Stimulated activated CD8-positive, alpha-beta memory T cell treated with anti-CD3 and anti-CD28 coated beads, Interleukin-4, amount 100 ng/mL, for 1 hour (primary cell): ENCODE measurements around the gene CREB3L1.

Source experiments
- DNase-seq, 2 donors: peaks; one replicate each; pipeline ENCODE4 v3.0.0-alpha.2; 2020; ENCODE audit warnings: low read depth in 2 of 2, low spot score in 1 of 2

CREB3L1 gene

DNA sequence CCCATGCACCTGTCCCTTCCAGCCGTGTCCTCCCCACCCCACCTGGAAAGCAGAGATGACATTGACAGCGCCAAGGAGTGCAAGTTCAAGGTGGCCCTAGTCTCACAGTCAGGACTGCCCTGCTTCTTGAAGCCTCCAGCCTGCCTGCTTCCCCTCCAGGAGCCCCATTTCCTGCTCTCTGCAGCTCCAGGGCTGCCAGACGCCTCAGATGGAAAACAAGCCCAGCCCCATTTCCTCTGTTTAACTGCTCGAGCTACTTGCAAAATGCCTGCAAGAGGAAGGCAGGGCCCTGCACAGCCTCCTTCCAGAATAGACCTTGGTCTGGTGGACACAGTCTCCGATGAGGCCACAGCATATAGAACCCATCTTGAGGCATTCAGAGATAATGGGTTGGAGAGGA, 64.8 kb downstream of the CREB3L1 start:
- no peak for DNase-seq

DNA sequence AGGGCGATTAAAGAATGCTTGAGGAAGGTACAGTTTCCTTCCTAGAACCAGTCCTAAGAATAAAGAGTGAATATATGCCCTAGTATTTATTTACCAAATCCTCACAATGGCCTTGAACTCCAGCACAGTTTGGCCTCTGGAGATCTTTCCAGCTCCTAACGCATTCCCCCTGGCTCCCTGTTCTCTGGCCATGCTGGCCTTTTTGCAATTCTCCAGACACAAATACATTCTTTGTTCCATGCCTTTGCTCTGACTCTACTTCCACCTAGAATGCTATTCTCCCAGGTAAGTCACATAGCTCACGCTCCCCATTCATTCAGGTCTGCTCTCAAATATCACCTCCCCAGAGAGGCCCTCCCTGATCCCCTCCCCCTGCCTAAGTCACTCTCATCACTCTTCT, 66.1 kb downstream of the CREB3L1 start:
- no peak for DNase-seq

DNA sequence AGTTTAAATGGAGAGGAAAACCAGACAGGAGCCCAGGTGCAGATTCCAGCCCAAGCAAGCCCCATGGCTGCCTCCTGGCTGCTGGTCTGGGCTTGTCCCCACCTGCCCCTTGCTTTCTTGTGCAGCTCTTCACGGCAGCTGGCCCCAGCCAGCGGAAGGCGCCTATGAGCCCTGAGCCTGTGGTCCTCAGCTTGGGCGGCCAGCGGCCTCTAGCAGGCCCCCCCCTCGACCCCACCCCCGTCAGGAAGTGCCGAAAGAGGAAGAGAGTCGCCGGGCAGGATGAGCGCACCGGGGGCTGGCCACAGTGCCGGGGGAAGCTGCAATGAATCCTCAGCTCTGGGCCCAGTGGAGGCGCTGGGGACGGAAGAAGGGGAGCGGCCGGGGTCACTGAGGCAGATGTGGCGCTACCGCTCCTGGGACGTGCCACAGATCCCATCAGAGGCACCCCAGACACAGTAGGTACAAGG, 67.7 kb downstream of the CREB3L1 start:
- no peak for DNase-seq

DNA sequence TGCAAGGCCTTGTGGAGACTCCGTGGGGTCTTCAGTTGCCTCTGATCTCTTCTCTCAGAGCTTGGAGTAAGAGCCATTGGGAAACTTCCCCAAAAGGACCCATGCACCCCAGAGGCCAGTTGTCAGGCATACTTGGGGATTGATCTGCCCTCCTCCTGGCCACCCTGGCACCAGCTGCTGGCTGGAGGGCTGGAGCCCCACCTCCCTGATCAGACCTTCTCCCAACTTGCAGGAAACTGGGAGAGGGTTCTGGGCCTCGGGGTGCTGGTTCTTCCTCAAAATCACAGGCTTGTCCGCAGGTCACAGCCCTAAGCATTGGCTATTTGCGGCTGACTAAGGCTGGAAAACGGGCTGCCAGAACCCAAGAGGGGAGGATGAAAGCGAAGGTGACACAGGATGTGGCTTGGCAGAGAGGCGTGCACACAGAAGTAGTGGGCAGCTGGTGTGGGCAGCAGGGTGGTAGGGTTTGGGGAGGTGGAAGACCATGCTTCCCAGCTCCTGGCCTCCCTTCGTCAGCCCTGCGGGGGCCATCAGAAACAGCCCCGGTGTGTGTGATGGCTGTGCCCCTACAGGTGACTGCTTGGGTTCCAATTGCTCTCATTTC, 68.5 kb downstream of the CREB3L1 start:
- DNase-seq, result no peak

DNA sequence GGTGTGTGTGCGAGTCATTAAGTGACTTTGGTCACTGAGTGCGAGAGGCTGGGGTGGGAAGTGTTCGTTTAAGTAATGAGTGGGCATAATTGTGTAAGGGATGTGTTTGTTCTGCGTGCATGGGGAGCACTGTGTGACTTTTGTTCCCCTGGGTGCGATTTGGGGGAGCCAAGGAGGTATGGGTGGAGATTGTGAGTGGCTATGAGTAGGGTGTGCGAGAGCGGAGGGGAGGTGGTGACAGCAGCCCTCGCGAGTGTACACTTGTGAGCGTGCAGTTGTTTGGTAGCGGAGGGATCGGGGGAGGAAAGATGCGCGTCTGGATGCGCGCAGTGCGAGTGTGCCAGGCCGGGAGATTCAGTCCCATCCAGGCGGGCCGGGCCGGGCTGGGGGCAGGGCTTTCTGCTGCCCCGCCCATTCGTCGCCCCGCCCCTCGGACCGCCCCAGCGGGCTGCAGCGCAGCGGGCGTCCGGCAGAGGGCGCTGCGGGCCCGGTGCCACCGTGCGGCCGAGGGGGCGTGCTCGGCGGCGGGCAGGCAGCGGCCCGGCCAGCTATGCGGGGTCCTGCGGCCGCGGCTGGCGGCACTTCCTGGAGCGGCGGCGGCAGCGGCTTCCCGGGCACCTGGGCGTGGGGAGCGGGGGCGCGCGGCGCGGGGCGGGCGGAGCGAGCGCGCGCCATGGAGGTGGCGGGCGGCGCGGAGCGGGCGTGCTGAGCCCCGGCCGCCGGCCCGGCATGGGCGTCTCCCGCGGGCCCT, 69.6 kb downstream of the CREB3L1 start, which contains the start of gene DGKZ:
Gene DGKZ (plus strand): TSS at position 578 of the 751 bp plus-strand sequence. CDS start 197 bp downstream, outside the sequence.
- peak; percentile 73 to 80 for DNase-seq

DNA sequence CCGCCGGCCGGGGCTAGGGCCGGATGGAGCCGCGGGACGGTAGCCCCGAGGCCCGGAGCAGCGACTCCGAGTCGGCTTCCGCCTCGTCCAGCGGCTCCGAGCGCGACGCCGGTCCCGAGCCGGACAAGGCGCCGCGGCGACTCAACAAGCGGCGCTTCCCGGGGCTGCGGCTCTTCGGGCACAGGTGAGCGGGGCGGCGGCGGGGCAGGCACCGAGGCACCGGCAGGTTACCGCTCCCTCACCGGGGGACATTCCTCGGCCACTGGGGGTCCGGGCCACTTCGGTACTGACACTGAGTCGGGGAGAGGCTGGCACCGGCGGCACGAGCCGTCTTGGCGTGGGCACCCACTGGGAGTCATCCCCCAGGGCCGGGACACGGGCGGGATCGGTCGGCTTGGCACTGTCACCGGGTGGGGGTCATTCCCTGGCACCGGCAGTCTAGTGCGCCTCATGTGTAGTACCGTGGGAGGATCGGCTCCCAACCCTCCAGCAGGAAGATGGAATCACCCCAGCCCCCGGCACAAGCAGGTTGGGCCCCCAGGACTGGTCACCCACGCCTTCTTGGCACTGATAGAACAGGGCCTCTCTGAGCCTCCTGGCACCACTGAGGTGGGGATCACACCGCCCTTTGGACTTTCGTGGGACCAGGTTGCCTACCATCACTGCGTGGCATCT, 70.3 kb downstream of the CREB3L1 start:
- DNase-seq, result no peak

DNA sequence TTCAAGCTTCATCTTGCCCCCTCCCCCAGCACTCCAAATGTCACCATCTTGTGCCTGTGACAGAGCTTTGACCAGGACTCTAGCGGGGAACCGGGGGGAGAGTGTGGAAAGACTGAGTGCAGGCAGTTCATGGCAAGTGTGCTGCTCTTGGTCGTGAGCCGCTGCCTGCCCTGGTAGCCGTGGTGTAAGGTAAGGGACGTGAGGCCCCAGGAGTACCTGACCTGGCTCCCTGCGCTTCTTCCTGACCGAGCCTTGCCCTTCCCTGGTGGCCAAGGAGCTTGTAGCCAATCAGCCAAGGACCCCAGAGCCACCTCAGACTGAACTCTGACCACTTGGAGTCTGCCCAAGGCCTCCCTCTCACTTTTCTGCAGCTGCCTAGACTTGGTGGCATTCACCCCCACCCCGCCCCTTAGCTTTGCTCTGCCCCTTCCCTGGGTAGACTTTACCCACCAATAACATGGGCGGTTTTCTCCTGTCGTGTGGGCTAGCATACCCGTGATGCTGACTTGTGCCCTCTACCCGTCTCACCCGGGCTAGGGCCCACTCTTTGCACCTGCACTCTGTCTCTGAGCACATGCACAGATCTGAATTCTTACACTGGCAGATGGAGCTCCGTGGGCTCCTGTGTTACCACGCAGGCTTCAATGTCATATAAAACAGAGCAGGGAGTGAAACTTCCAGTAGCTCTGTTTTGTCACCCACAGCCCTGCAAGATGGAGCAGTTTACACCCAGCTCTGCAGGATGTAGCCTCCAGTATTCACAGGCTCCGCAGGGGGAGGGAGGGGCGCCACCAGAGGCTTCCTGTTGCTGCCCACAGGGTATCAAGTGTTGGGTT, 71.3 kb downstream of the CREB3L1 start:
- peak in 1 of 2 donors; percentile 42 for DNase-seq

DNA sequence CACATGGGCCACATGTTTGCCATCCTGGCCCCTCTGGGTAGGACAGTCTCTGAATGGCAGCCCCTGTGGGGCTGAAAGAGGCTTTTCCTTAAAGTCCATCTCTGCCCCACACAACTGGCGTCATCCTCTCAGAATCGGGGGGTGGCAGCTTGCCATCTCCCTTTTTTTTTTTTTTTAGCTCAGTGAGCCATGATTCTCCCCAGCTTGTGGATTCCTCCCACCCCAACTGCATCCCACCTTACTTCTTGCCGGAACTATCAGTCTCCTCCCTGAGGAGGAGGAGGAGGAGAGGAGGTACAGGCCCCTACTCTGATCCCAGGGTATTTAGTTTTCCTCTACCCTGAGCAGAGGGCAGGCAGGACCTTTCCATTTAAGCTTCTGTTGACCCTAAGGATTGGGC, 73.2 kb downstream of the CREB3L1 start:
- DNase-seq, result no peak

DNA sequence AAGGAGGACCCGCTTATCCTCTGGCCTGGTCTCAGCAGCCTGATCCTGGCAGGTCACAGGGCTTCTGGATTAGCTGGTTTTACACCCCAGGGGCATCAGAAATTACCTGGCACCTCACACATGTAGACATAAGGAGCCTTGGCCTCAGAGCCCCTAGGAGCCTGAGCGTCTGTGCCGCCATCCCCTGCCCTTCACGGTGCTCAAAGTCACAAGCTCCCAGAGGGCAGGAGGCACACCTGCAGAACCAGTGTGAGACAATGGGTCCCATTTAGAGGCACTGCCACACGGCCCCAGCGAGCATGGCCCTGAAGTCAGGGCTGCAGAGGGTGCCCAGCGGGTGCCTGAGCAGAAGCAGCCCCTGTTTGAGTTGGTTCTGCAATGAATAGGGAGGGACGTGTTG, 73.7 kb downstream of the CREB3L1 start:
- no peak for DNase-seq

DNA sequence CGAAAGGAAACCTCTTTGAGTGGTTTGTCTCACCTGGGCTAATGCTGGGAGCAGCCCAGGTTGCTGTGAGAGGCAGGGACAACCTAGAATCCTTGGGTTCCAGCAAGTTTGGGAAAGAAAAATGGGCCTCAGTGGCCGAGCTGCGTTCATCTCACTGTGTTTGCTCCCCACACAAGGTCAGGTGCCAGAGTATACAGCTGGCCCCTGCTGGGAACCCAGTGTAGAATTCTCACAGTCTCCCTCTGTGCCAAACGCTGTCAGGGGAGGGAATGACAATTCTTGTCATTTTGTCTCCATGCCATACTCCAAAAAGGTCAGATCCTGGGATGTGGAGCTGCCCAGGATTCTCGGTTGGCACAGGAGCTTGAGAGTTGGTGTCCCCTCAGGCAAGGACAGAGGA, 74.1 kb downstream of the CREB3L1 start:
- no peak for DNase-seq

DNA sequence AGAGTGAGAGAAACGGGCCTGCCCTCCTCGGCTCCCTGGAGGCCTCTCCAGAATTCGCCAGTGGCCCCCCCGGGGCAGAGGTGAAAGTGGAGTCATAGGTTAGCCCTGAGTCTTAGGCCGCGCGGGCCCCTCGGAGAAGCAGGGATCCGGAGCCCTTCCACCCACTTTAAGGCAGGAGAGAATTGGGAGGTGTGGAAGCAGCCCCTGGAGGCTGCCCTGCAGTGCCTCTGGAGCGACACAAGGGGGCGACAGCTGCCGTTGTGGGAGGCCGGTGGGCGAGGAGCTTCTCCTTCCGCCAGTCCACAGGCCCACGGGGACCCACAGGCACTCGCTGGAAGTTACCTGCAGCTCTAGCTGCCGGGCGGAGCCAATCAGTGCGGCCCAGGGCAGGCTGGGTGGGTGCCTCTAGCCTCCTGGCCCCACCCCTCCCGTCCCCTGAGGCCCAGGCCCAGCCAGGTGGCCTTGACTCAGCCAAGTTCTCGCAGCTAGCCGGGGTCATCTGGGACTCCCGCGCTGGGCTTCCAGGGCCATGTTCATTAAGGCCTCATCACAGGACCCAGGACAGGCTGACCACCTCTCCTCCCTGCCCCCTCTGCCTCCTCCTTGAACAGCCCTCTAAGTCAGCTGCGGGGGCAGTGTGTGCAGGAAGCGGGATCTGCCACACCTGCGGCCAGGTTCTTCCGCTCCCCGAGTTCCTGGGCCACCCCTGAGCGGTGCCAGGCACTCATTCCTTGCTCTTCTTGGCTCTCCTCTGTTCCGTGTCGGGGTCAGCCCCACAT, 74.8 kb downstream of the CREB3L1 start:
- peak; percentile 50 to 67 for DNase-seq

DNA sequence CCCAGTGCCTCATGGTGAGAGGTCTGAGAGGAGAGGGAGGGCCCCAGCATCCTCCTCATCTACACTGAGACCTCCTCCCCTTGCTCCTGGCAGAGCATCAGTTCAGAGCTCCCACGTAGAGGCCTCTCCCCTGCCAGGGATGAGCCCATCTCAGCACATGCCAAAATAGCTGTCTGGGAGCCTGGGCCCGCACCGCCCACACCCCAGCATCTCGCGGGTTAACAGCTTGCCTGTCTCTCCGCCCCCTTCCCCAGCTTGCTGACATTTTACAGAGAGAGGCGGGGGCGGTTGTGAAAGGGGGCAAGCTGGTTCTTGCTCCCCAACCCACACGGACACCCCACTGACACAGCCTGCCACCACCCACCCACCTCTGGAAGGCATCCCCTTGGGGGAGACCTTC, 76.2 kb downstream of the CREB3L1 start:
- no peak for DNase-seq

DNA sequence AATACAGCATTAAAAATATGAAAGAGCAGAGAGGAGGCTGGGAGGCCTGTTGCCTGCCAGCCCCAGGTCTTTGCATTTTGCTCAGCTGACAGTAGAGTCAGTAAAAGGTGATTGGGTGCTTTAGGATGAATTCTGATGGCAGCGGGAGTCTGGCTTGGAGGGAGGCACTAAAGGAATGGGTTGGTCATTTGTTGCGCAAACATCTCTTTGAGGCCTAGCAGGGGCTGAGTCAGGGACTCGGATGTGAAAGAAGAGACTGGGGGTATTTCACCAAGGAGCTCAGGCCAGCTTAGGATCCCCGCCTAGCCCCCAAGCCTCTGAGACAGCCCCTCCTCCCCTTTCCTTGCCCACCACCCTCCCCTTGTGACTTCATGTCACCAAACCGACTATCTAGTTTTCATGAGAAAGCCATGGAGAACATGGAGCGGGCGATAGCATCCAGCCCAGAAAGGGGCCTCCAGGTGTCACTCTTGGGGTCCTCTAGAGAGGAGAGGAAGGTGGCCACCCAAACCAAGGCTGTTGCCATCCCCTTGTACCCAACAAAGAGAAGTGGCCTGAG, 79.5 kb downstream of the CREB3L1 start:
- DNase-seq, result no peak

DNA sequence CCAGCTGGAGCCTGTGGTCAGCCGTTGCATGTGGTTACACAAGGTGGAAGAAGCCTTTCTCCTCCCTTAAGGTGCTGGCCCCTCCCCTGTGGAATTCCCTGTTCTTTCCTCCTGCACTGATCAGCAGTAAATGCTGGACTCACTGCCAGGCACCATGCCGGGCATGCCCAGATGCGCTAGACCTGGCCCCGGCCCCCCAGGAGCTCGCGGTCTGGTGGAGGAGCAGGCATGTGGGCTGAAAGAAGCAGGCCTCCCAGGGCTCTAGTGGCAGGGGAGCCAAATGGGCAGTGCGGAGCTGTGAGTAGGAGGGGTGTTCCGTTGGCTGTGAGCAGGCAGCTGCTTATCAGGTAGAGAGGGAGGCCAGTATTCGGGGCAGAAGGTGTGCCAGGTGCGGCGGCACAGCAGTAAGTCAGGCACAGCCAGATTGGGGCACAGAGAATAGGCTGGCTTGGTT, 80.0 kb downstream of the CREB3L1 start:
- DNase-seq, result no peak

DNA sequence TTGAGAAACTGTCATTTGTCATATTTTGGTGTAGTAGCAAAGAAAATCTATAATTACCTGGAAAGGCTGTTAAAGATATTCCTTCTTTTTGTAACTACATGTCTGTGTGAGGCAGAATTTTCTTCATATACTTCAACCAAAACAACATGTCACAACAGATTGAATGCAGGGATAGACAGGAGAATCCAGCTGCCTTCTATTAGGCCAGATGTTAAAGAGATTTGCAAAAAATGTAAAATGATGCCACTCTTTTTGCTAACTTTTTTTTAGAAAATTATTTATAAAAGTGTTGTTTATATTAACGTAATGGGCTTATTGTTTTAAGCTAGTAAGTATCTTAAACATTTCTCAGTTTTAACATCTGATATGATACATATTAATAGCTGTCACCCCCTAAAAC, 82.5 kb downstream of the CREB3L1 start:
- no peak for DNase-seq

DNA sequence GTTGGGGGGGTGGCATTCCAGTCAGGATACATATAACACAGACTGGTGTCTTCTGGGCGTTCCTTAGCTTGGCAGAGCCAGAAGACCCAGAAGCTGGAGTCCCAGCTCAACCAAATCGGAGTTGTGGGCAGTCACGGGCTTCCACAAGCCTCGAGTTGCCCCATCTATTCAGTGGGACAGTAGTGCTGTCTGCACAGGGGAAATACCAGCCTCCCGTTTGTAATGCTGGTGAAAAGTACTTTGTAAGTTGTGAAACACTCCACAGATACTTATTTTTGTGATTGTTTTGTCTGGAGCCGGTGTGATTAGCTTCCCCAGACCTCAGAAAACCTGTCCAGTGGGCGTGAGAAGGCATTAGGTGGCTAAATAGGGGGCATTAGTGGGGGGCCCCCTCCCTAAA, 83.4 kb downstream of the CREB3L1 start:
- no peak for DNase-seq

DNA sequence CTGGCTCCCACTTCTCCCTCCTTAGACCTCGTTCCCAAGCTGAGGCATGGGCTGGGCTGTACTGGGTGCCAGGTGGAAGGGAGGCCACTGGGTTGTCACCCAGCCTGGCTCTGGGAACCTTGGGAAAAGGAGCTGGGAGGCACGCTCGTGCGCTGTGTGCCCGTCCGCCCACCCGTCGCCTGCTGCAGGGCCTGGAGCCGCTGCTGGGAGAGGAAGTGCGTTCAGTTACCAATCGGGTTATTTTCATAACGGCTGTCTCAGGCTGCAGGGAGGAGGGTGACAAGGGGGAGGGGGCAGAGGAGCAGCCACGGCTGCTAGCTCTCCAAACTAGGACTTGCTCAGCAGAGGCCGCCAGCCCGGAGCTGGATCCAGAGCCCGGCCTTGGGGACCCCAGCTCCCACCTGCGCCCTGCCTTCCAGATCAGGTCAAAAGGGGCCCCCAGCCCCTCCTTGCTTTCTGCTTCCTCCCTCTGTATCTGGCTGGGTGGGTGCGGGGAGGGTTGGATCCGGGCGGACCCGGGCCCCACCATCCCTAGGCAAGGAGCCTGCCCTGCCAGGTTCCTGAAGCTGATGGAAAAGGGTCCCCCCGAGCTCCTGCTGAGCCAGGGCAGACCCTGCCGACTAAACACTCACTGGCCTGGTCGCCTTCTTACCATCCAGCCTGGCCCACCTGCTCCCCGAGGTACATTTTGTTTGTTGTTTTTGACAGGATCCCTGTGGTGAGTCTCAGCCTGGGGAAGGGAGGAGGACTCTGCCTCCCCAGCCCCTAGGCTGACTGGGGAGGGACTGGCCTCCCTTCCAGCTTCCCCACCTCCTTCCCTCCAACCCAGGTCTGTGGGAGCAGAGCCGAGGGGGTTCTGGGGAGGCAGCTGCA, 84.1 kb downstream of the CREB3L1 start:
- peak in 1 of 2 donors; percentile 37 for DNase-seq

DNA sequence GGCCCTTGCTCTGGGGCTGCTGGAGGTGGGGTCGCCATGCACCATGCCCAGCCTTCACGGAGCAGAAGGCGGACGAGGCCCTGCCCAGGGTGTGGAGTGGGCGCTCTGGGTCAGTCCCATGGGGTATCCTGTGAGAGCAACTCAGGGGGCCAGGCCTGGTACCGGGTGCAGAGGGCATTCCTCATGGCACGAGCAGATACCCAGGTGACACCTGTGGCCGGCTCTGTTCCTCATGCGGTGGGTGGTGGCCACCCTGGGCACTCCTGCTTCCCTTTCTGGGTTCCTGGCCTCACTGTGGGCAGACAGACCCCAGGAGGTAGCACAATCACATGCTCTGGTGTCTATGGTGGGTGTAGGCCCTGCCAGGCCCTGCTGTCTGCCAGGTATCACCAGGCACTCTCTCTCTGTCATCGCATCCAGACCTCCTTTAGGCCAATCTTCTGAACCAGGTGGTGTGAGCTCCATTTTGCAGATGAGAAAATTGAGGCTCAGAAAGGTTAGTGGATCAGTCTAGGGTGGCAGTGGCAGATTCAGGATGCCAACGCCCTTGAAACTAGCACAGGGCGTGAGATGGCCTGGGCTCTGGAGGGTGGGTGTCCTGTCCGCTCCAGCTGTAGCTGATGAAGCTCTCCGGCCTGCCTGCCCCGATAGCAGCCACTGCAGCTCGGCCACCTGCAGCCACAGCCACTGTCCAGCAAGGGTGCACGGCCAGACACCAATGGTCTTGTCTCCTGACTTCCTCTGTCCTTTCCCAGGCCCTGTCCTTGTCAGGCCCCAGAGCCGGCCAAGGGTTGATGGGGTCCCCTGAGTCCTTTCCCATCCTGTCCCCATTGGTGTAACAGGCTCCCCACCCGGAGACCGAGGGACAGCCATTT, 84.9 kb downstream of the CREB3L1 start:
- DNase-seq, result no peak
